NCI-H69 (cell line): ENCODE results near the gene GPC2.

Source experiments
- DNase-seq: peaks from one replicate; lab custom pipeline; 2025; lab: John Stamatoyannopoulos, UW

The GPC2 gene

DNA sequence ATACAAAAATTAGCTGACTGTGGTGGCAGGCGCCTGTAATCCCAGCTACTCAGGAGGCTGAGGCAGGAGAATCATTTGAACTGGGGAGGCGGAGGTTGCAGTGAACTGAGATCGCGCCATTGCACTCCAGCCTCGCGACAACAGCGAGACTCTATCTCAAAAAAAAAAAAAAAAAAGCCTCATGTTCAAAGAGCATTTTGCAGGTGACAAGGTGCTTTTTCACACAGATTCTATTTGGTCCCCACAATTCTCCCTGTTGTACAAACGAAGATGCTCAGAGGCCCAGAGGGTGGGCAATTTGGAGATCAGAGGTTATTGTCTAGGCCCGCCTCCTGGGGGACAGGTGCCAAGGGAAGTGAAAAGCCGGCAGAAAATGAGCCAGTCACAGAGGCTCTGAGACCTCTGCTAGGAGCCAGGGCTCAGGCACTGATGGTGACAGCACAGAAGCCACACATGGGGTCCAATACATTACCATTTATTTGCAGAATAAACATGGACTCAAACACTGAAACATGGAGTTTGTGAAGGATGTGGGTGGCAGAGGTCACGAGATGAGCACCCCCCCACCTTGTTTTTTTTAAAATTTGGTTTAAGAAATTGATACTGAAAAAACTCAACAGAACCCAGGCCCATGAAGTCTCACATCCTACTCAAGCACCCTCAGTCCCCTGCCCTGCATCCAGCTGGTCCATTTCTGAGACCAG is 7.9 kb downstream of the GPC2 start:
- DNase-seq: peak; percentile 59

DNA sequence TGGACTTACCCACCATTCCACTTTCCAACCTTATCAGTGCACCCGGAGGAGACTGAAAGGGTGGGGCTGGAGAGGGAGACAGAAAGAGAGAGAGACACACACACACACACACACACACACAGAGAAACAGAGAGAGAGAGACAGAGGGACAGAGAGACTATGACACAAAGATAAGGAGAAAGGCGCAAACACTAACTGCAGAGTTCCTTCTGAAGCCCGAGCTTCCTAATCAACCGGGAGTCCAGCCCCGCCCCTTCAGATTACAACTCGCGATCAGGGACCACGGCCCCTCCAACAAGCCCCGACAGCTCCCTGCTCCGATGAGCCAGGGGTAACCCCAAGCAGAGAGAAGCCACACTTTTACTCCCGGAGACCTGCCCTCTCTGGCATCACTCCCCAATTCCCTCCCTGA is 9.3 kb downstream of the GPC2 start:
- DNase-seq: peak; percentile 30

DNA sequence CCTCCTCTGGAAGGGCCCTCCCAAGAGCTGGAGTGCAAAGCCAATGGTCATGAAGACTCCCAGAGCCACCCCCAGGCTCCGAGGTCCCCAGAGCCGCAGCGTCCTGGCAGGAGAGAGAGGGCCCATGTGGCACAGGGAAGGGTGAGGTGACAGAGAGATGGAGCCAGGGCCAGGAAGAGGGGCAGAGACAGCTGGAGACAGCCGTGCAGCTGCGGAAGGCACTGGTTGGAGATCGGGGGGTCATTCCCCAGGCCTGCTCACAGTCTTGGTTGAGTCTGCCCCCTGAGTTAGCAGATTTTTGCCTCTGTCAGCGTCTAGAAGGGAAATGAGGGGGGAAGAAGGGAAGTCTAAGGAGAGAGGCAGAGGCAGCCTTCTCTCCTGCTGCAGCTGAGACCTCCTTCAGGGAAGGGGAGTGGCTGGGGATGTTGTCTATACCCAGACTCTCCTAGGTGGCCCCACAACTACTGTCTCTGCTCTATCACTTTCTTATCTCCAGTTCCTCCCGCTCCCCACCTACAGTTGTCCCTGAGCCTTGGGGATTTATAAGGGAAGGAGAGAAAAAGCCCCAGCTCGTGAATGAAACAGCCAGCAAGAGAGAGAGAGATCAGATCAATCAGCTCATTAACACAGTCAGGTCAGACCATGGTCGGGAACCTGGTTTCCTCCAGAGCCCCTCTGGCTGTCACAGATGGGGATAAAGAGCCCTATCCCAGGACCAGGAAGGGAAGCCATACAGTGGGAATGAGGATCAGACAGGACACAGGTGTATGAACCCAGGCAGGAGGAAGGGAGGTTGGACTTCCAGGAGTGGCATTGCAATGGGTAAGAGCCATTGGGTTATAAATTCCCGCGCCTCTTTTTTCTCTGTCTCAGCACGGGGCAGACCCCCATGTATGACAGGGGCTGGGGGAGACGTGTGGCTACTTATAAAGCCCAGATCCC is 9.9 kb downstream of the GPC2 start:
- no peak for DNase-seq

DNA sequence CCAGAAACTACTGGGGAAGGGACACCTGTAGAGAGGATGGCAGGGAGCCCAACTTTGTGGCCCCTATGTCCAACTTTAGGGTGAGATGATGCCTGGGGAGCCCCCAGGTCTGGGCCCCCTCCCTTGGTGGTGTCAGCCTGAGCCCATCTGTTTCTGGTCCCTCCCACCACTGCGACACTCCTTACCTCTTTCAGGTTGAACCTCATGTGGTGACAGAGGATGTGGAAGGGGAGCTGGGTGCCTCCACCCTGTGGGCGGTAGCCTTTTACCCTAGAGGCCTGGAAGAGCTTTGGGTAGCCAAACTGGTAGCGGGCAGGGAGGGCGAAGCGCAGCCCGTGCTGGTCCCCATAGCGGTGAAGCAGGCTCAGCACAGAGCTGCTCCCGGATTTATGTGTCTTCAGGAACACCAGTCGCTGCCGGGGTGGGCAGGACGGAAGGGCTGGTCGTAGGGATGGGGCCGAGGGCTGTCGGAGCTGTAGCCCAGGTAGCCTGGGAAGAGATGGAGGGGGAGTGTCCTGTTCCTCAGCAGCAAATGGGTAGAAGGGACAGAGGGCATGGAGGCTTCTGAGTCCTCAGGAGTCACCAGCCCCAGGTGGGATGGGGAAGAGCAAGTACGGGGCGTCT is 10.8 kb downstream of the GPC2 start:
- DNase-seq: no peak

DNA sequence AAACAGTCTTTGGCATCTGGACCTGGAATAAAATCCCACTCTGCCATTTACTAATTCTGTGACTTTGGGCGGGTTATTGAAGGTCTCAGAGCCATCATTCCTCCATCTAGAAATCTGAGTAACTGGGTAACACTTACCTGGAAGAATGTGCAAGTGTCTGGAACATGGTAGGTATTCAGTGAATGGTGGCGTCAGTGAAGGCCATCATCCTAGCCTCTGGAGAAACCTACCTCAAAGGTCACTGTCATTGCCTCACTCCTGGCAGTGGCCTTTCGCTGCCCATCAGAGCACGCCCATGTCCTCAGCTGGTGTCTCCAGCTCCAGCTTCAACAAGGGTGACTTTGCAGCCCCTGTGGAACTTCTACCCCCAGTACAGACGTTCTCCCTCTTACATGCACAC is 13.3 kb downstream of the GPC2 start:
- DNase-seq: no peak

DNA sequence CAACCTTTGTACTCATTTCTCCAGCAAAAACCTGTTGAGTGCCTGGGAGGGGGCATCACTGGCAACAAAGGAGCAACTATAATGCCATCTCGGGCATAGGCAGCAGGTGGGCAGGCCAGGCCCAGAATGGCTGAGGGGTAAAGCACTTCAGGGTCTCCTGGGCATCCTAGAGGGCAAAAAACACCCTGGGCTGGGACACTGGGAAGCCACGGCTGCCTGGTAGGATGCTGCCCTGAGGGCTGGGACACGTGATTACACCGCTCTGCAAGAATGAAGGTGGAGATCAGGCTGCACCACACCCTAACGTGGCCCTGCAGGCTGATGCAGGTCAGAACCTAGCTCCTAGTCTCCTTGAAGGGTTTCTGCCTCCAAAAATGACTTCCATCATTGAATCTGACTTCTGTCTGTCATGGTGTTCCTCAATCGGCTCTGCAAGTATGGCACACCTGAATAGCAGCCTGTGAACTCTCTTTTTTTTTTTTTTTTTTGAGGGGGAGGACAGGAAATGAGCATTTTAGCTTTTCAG is 14.1 kb downstream of the GPC2 start:
- peak; percentile 56 for DNase-seq

DNA sequence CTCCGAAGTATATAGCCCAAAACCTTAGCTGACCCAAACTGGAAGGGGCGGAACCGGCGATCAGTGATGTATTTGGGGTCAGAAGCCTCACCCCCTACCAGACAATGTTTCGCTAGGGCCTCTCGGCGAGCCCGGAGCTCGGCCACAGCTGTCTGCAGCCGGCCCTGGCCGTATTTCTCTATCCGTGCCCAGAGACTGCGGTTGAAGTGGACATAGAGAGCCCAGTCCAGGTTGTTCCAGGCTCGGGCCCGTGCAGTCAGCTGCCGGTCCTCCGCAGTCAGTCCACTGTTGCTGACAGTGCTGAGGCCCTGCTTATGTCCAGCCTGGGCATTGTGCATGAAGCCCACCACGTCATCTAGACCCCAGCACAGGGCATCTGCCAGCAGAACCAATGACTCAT is 17.1 kb downstream of the GPC2 start:
- DNase-seq: no peak

DNA sequence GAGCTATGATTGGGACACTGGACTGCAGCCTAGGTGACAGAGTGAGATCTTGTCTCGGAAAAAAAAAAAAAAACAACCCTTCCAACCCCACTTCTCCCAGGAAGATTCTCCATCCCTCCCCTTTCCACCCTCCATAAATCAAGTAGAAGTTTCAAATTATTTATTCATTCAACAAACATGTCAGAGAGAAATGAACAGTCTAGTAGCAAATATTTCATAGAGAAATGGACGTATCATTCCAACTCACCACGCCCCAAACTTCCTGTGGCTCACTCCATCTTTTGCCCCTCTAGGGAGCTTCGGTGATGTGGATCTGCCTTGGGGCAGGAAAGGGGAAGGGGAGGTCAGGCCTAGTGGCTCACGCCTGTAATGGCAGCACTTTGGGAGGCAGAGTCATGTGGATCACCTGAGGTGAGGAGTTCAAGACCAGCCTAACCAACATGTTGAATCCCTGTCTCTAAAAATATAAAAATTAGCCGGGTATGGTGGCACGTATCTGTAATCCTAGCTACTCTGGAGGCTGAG is 18.0 kb downstream of the GPC2 start:
- DNase-seq: peak; percentile 43

DNA sequence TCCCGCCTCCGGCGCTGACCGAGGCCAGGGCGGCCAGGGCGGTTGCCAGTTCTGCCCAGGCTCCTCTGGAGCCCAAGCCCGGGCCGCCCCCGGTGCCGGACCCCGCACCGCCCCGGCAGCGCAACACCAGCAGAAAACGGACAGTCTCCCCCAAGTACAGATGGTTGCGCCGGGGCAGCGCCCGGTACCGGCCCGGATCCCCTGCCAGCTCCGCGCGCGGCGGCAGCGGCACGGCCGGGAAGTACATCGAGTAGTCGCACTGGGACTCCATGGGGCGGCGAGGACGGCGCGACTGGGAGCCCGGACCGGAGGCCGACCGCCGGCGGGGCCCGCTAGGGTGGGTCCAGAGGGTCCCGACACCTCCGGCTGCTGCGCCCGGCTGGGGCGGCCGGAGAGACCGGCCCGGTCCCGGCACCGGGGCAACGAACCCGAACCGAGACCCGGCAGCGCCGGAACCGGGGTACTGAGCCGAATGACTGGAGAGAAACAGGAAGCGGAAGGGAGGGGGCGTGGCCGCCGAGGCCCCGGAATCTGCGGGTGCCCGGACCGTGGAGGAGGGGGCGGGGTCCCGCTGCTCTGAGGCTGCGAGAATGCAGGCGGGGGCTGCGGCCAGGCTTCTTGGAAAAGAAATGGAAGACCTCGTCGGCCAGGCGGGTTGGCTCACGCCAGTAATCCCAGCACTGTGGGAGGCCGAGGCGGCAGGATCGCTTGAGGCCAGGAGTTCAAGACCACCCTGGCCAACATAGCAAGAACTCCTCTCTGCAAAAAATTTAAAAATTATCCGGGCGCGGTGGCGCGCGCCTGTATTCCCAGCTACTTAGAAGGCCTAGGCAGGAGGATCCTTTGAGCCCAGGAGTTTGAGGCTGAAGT is 18.7 kb downstream of the GPC2 start, which contains the start of gene TRAPPC14:
Gene TRAPPC14, minus strand, starts transcription at position 495 of the 870 bp plus-strand sequence. Its CDS starts 224 bp downstream, at position 271.
- DNase-seq: peak; percentile 89

DNA sequence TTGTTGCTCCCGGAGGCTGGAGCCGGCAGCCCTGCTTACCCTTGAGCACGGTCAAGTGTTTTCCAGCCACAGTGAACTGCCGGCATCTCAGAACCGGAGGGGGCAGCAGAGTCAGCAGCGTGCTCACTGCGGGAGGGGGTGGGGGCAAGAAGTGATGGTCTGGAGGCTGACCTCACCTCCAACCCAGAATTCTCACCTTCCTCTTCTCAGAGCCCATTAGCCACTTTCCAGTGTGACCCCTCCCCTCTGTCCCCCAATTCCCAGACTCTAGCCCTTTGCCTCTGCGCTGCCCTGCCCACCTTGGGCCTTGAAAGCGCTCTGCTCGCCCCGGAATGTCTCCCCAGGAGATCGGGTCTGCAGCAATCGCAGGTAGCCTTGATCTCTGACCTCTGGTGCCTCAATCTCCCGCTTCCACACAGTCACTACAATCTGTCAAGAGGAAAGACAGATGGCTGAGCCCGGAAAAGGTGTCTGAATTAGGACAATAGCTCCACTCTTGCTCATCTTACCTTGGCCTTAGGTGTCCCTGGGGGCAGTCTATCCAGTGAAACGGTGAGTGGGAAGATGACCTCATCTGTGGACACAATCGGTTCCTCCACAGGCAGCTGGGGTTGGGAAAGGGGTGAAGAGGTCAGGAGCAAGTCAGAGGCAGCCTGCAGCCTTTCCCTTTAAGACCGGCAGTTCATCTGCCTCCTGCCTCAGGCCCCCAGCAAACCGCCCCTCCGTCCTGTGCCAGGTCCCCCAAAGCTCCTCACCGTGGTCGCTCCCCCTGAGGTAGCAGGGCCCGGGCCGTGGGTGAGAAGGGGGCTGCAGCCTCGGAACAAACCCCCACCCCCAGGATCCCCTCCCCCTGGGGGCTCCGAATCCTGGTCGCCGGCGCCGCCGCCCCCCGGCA is 19.6 kb downstream of the GPC2 start:
- peak; percentile 71 for DNase-seq

DNA sequence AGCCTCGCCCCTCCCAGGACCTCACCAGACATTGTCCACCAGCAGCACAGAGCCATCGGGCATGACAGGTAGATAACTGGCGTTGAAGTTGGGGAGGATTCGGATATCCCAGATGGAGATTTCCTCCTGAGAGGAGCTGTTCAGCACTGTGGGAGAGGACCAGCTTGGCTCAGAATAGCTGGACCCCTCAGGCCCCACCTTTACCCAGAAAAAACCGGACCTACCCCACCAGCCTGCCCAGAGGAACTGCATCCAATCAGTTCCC is 20.2 kb downstream of the GPC2 start:
- no peak for DNase-seq

DNA sequence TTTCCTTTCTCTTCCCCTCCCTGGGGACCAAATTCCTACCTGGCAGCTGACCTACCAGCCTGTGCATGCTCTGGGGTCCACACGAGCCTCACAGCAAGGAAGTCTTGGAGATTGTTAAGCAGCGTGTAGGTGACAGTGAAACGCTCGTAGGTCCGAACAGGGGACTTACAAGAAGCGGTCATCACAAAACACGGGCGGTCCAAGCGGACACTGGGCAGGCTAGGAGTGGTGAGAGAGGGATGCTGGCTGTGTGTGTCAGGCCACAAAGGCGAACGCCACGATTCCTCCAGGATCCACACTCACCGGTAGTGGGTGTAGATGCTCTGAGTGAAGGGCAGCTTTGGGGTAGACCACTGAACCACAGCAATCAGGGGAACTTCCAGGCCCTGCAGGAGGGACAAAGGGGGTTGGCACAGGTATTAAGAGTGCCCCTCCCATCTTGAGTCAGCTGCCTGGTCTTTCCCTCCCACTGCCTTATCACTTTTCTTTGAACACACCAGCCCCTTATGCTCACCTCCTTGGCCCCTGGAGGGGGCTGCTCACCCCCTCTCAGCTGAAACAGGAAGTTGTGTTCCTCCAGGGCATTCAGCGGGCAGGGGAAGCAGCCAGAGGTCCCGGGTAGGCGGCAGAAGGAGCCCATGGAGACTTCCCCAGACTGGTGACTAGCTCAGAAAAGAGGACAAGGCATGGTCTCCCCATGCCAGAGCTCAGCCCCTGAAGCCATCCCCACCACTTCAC is 20.7 kb downstream of the GPC2 start:
- DNase-seq: no peak

DNA sequence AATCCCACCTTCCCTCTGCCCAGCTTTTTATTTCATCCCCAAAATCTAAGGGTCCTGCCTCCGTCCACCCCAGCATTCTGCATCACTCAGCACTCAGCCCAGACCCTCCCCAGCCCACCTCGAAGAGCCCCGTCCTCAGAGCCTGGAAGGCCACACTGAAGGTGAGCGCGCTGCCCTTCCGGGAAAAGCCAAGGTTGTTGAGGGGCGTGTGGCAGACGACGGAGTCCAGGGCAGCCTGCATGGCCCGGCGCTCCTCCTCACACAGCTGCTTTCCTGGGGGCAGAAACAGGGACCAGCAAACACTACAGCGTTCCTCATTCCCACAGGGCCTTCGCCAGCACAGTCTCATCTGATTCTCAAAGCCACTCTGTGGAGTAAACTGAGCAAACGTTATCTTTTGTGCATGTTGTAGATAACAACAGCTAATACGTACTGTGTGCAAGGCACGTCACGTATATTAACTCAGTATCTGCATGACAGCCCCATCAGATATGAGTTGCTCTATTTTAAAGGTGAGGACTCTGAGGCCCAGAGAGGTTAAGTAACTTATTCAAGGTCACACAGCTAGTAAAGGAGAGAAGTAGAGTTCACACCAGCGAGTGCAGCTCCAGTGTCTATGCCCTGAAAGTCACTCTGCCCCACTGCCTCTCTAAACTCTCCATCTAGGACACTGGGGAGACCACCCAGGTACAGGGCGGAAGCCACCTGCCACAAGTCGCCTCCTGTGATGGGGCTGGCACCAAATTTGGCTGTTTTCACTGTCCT is 21.4 kb downstream of the GPC2 start:
- no peak for DNase-seq

DNA sequence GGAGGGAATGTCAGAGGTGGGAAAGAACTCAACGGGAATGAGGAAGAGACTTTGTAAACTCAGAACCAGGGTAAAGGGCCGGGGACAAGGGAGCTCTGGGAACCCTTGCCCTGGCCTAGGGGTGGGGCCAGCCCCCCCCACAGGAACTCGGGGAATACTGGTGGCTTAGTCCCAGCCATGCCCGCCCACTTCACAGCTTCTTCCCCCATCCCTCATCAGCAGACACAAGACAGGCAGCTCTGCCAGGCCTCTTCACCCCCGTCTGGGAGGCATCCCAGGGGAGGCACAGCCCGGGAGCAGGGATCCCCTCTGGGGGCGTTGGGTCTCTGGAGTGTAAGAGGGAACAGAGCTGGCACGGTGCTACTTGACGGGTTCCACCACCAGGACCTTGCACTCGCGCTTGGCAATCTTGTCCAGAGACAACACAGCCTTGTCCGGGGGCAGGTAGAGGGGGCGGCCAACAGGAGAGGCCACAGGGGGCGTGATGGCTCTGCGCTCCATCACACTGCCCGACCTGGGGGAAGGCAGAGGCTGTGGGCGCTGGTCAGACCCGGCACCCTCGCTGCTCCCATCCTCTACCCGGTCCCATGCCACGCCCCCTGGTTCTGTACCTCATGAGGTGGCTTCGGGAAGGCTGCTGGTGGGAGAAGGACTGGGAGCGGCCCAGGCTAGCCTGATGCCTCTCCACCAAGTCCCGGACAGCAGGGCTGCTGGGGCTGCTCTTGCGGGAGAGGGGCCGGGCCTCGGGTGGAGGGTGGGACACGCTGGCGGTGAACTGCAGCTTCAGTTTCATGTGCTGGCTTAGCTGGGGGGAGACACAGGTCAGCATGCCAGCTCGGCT is 22.3 kb downstream of the GPC2 start:
- no peak for DNase-seq

DNA sequence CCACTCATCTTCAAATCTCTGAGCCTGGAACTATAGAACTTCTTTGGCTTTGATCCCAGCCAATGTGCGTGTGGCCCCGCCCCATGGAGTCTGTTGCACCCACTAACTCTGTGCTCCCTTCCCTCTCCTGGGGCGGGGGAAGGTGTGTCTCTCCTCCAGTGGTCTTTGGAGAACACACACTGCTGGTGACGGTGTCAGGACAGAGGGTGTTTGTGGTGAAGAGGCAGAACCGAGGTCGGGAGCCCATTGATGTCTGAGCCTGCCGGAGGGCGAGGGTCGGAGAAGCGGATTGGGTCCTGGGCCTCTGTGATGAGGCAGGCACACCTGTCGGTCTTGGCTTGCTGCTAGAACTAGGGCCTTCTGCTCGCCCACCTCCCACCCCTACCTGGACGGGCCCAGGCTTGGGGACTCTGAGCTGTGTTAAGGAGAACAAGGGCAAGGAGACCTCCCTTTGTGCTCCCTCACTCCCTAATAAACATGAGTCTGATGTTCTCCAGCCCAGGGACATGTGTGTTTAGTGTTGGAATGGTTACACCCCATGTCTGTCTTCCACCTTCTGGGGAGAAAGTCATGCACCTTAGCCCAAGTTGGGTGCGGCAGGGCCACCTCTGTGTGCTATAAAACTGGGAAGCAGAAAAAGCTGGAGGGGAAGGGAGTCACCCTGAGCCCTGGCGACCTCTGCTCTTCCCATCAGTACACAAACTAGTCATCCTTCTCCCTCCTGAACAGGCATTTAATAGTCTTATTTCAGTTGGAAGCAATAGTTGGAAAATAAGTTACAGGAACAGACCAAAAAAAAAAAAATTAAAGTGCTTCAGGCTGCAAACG is 23.3 kb downstream of the GPC2 start:
- DNase-seq: no peak

DNA sequence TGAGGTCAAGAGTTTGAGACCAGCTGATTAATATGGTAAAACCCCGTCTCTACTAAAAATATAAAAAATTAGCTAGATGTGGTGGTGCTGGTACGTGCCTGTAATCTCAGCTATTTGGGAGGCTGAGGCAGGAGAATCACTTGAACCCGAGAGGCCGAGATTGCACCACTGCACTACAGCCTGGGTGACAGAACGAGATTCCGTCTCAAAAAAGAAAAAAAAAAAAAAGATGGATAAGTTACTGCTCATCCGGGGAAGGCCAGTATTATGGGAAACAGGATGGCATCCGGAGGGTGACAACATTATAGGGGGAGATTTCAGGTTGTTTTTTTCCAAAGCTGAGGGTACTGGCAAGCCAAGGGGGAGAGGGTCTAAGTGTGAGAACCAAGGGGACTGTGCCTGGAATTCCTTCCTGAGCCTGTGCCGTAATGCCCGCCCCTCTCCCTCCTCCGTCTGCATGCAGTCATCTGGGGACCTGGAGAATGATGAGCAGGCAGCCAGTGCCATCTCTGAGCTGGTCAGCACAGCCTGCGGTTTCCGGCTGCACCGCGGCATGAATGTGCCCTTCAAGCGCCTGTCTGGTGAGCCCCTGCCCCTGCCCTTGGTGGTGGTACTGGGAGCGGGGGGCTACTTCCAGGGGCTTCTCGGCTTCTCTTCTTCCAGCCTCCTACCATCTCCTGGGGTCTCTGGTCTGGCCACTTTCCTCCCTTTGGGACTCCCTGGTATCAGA is 24.1 kb downstream of the GPC2 start:
- DNase-seq: no peak
